Lung (tissue), 12 donors: ENCODE results near the gene CHRDL2. TPM values are rescaled to one million over a fixed set of nuclear protein-coding genes. Genes with fewer than 3 reads are reported as not detected.

ENCODE experiments used
- ATAC-seq: fragments of 200-7000 bp; cut with Tn5 transposase; one replicate; pipeline ENCODE4 v1.9.1; 2020; ENCODE audit warnings: moderate number of reproducible peaks; ENCODE audit not compliant: insufficient read depth, low FRiP score
- DNase-seq, 3 donors: peaks; one replicate each; pipeline ENCODE4 v3.0.0-alpha.2; 2013 to 2017
- H3K27ac ChIP-seq, 2 donors: one replicate each; pipeline ENCODE4 v1.5.1; 2013; ENCODE audit warnings: mild to moderate bottlenecking in 2 of 2, moderate library complexity in 2 of 2, control low read depth in 1 of 2, inconsistent platforms in 1 of 2, low read depth in 1 of 2, low read length in 1 of 2
- H3K27me3 ChIP-seq, 3 donors: one replicate each; pipeline ENCODE4 v1.5.1; 2013; ENCODE audit warnings: low read length in 2 of 3; ENCODE audit not compliant: control insufficient read depth in 3 of 3, insufficient read depth in 3 of 3
- H3K36me3 ChIP-seq, 4 donors: one replicate each; pipeline ENCODE4 v1.5.1; 2013; ENCODE audit warnings: low read length in 4 of 4, mild to moderate bottlenecking in 1 of 4, moderate library complexity in 1 of 4; ENCODE audit not compliant: control insufficient read depth in 4 of 4, insufficient read depth in 4 of 4
- H3K4me1 ChIP-seq, 5 donors: one replicate each; pipeline ENCODE4 v1.5.1; 2013; ENCODE audit warnings: low read length in 5 of 5, mild to moderate bottlenecking in 2 of 5, moderate library complexity in 1 of 5; ENCODE audit not compliant: control insufficient read depth in 5 of 5, insufficient read depth in 5 of 5
- H3K4me3 ChIP-seq: one replicate; pipeline ENCODE4 v1.5.1; 2013; ENCODE audit warnings: mild to moderate bottlenecking, control low read depth, moderate library complexity
- H3K9ac ChIP-seq, 2 donors: one replicate each; pipeline ENCODE4 v1.5.1; 2013; ENCODE audit warnings: low read length in 2 of 2, control low read depth in 1 of 2; ENCODE audit not compliant: insufficient read depth in 1 of 2
- H3K9me3 ChIP-seq, 4 donors: one replicate each; pipeline ENCODE4 v1.5.1; 2013; ENCODE audit warnings: low read length in 3 of 4, mild to moderate bottlenecking in 1 of 4, moderate library complexity in 1 of 4; ENCODE audit not compliant: control insufficient read depth in 4 of 4, insufficient read depth in 3 of 4
- WGBS, 2 donors: extraction: QIAGEN DNeasy Blood & Tissue Kit; methylation state at CpG; one replicate each; pipeline ENCODE4 v1.1.7; 2013; 5-methylcytosine and 5-hydroxymethylcytosine counted together
- polyA plus RNA-seq, 2 donors: library from polyadenylated mRNA; stranded (reverse); fragments of 200-250 nt; gene quantifications; one replicate each; pipeline ENCODE4 v1.2.1, GENCODE V29; 2013
- total RNA-seq, 2 donors: library from RNA; depleted of rRNA in 1 of 2; stranded (reverse); fragments of >200 nt in 1 of 2; gene quantifications; one replicate each; pipeline ENCODE4 v1.2.1, GENCODE V29; 2014 to 2021
- TF ChIP-seq, protein P1 (sequence below): IDR thresholded peaks from 2 replicates; pipeline ENCODE4 v1.5.1; 2012; ENCODE audit warnings: mild to moderate bottlenecking; ENCODE audit errors: control extremely low read depth, extremely low read depth
- donor health status: control.
- donor health status: control.
- donor health status: Bipolar disorder and iron deficiency.
- donor health status: healthy.
- donor health status: DM: yes; HTN: yes; CAD: no.

The CHRDL2 gene
- total and polyA plus RNA-seq, 4 donors = 1.7 to 5.9 (median 4.8) TPM

DNA sequence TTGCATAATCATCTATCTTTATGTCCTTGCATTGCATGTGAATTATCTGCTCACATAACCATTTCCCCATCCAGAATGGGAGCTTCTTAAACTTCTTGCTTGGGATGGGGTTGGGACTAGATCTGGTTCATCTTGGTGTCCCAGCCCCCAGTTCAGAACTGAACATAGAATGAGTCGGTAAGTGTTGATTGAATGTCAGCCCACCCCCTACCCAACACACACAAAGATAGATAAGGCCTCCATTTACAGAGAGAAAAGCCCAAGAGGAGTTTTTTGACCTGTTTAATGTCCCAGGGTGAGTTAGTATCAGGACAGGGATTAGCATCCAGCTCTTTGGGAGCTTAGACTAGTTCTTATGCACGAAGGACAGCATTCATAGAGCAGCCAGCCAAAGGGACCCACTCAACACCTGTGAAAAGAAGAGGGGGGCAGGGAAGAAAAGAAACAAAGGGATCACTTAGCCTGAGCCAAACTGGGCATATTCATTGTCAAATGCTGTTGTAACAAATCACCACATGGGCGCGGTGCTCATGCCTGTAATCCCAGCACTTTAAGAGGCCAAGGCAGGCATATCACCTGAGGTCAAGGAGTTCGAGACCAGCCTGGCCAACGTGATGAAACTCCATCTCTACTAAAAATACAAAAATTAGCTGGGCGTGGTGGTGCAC, 57.4 kb downstream of the CHRDL2 start:
- Histone ChIP-seq H3K4me3 (no peak overlapping the region), H3K27me3 (no peaks in the 10 kb centered on the region), H3K27ac (peak overlapping the region; percentile 4 to 47), H3K4me1 (peaks cover 0 to 7% (median 0%) of the 10 kb centered on the region in 5 donors), H3K36me3 (no peaks in the 10 kb centered on the region), H3K9ac (no peak overlapping the region), H3K9me3 (peaks cover 0 to 3% (median under 1%) of the 10 kb centered on the region in 4 donors)
- 89 to 93% methylated on average over 7 of the region's 7 CpGs for WGBS, 2 donors
- no peak for ATAC-seq
- TF ChIP-seq, protein P1, sequence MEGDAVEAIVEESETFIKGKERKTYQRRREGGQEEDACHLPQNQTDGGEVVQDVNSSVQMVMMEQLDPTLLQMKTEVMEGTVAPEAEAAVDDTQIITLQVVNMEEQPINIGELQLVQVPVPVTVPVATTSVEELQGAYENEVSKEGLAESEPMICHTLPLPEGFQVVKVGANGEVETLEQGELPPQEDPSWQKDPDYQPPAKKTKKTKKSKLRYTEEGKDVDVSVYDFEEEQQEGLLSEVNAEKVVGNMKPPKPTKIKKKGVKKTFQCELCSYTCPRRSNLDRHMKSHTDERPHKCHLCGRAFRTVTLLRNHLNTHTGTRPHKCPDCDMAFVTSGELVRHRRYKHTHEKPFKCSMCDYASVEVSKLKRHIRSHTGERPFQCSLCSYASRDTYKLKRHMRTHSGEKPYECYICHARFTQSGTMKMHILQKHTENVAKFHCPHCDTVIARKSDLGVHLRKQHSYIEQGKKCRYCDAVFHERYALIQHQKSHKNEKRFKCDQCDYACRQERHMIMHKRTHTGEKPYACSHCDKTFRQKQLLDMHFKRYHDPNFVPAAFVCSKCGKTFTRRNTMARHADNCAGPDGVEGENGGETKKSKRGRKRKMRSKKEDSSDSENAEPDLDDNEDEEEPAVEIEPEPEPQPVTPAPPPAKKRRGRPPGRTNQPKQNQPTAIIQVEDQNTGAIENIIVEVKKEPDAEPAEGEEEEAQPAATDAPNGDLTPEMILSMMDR = no peak
- no peak for DNase-seq

DNA sequence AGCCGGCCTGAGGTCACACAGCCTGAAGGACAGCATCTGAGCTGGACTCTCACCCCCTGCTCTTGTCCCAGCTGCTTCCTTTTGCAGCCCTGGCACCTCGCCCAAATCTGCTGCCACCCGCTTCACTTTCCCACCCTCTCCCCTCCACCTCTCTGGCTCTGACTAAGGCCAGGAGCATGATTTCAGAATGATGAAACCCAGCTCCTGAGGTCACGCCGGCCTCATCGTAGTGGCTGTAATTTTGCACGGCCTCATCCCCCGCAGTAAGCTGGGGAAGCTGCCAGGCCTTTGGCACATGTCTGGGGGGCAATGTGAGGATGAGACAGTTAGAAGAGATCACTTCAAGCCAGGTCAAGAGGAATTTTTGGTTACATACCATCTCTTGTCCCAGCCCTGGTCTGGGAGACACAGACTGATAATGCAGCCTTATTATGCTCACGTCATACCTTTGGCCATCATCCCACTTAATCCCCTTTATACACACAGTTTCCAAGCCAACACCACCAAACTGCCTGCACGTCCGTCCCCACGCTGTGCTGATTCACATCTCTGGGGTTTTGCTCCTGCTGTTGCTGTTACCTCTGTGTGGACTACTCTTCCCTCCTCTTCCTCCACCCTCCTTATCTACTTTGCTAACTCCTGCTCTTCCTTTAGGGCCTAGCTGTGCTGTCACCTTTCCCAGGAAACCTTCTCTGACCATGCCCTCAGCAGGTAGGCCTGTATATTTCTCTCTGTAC, 58.1 kb downstream of the CHRDL2 start:
- Histone ChIP-seq H3K4me1 (peaks cover 0 to 7% (median 0%) of the 10 kb centered on the region in 5 donors), H3K36me3 (no peaks in the 10 kb centered on the region), H3K27me3 (no peaks in the 10 kb centered on the region), H3K27ac (peak overlapping the region; percentile 45 to 47), H3K9ac (no peak overlapping the region), H3K4me3 (no peak overlapping the region), H3K9me3 (peaks cover 0 to 3% (median under 1%) of the 10 kb centered on the region in 4 donors)
- peak; percentile 39 to 62 (median 62) for DNase-seq
- peak; percentile 9 for ATAC-seq
- WGBS, 2 donors = 68 to 70% methylated on average over 12 of the region's 12 CpGs
- TF ChIP-seq, protein P1 = no peak

DNA sequence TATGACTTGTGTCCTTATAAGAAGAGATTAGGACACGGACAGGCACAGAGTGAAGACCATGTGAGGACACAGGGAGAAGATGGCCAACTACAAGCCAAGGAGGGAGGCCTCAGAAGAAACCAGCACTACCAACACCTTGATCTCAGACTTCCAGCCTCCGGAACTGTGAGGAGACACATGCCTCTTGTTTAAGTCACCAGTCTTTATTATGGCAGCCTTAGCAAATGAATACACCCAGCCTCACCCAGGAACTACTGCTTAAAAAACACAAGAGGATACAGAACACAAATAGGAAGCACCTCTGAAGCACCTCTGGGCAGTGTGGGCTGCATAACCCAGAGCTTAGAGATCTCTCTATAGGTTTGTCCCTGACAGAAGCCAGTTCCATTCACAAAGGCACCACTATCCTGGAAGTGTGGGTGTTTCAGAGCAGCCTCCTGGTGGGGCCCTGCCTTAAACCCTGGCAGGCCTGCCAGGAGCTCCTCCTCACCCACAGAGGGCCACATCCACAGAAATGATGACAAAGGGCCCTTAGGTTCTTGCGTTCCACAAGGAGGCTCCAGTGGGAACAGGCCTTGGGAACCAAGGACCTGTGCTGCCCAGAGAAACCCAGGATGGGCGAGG, 58.8 kb downstream of the CHRDL2 start:
- 92 to 96% methylated on average over 4 of the region's 4 CpGs for WGBS, 2 donors
- Histone ChIP-seq H3K27ac (peak overlapping the region in 1 of 2 donors; percentile 45), H3K4me3 (no peak overlapping the region), H3K27me3 (no peaks in the 10 kb centered on the region), H3K9ac (no peak overlapping the region), H3K9me3 (peaks cover 0 to 3% (median under 1%) of the 10 kb centered on the region in 4 donors), H3K36me3 (no peaks in the 10 kb centered on the region), H3K4me1 (peaks cover 0 to 7% (median 0%) of the 10 kb centered on the region in 5 donors)
- no peak for ATAC-seq
- no peak for DNase-seq
- TF ChIP-seq, protein P1 = no peak
